Effector memory CD8-positive, alpha-beta T cell (primary cell): ENCODE results near the gene TBC1D4.

Experiments
- ATAC-seq: fragments of 150-1000 bp; cut with Tn5 transposase; replicated peaks from 2 replicates; pipeline ENCODE4 v1.10.0; 2021; ENCODE audit warnings: mild to moderate bottlenecking, moderate library complexity
- DNase-seq, 3 experiments: peaks; one replicate each; pipeline ENCODE4 v3.0.0; 2021
- H3K27ac Mint-ChIP-seq, 2 donors: one replicate each; pipeline ENCODE4 v1.8.0; 2022; ENCODE audit warnings: mild to moderate bottlenecking in 2 of 2, mixed read lengths in 2 of 2, moderate library complexity in 2 of 2
- H3K27me3 Mint-ChIP-seq, 2 donors: one replicate each; pipeline ENCODE4 v1.8.0; 2022; ENCODE audit warnings: mixed read lengths in 2 of 2
- H3K36me3 Mint-ChIP-seq: one replicate; pipeline ENCODE4 v1.8.0; 2022; ENCODE audit warnings: mild to moderate bottlenecking, moderate library complexity, mixed read lengths; ENCODE audit not compliant: insufficient read depth
- H3K4me1 Mint-ChIP-seq, 2 donors: one replicate each; pipeline ENCODE4 v1.8.0; 2022; ENCODE audit warnings: low read depth in 2 of 2, mixed read lengths in 2 of 2
- H3K4me3 Mint-ChIP-seq, 2 donors: one replicate each; pipeline ENCODE4 v1.8.0; 2022; ENCODE audit warnings: mild to moderate bottlenecking in 2 of 2, mixed read lengths in 2 of 2, moderate library complexity in 2 of 2
- H3K9me3 Mint-ChIP-seq, 2 donors: one replicate each; pipeline ENCODE4 v1.8.0; 2022; ENCODE audit warnings: mixed read lengths in 2 of 2

The TBC1D4 gene

GRCh38 chr13:75395066-75395465 lies 86.9 kb downstream of the TBC1D4 start:
- Mint-ChIP-seq H3K27me3 (peaks cover 0 to 5% of the 10 kb centered on the region in 2 donors), H3K4me1 (no peaks in the 10 kb centered on the region), H3K9me3 (no peaks in the 10 kb centered on the region), H3K27ac (no peak overlapping the region), H3K4me3 (no peak overlapping the region), H3K36me3 (peaks cover under 1% of the 10 kb centered on the region)
- no peak for ATAC-seq
- no peak for DNase-seq

DNA sequence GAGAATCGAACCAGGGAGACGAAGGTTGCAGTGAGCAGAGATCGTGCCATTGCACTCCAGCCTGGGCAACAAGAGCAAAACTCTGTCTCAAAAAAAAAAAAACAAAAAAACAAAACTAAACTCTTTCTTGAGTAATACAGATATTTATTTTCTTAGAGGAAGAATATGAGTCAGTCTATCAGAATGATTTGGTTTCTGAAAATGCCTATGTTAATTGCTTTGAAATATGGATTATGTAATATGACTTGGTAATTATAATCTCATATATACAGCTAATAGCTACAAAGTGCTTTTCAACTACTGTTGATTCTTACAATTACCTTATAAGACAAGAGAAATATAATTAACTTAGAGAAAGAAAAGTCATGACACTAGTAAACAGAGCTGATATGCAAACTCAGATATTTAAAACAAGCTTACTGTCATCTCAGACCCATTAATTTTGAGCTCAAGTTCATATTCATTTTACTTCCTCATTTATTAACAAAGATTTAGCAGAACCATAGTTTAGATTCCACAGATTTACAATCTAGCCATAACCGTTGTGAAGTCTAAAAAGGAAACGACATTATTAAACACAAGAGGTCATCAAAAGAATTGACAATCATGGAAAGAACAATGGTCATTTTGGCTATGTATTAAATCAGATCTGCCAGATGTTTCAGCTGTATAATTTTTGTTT lies 88.0 kb downstream of the TBC1D4 start:
- Mint-ChIP-seq H3K9me3 (no peaks in the 10 kb centered on the region), H3K27ac (no peak overlapping the region), H3K4me3 (no peak overlapping the region), H3K4me1 (no peaks in the 10 kb centered on the region), H3K36me3 (peaks cover 2% of the 10 kb centered on the region), H3K27me3 (peaks cover 0 to 5% of the 10 kb centered on the region in 2 donors)
- ATAC-seq, result no peak
- DNase-seq, result no peak

DNA sequence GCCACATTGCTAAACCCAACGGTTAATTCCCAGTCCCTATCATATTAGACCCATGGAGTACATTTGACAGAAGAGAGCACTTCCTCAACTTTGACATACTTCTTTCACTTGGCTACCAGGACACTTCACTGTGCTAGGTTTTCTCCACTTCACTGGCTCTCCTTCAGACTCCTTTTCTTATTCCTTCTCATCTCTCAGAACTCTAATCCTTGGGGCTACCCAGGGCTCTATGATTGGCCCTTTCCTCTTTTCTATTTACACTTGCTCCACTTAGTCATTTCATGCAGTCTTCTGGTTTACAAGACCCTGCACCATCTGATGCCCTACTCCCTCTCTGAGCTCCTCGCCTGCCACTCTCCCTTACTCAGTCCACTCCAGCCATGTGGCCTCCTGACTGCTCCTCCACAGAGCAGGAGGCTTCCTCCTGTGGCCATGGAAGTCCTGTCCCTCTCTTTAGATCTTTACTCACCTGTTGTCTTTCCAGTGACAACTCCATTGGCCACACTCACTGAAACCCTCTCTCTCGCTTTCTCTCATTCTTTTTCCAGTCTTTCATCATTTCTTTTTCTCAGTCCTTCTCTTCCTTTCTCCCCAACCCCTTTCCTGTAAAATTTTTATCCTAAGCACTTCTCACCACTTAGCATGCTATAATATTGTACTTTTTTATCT lies 90.4 kb downstream of the TBC1D4 start:
- Mint-ChIP-seq H3K36me3 (peaks cover 2% of the 10 kb centered on the region), H3K4me3 (no peak overlapping the region), H3K27me3 (no peaks in the 10 kb centered on the region), H3K4me1 (no peaks in the 10 kb centered on the region), H3K27ac (no peak overlapping the region), H3K9me3 (no peaks in the 10 kb centered on the region)
- ATAC-seq, result no peak
- no peak for DNase-seq

- no peak for DNase-seq
- H3K36me3 Mint-ChIP-seq, result peaks cover 2% of the 10 kb centered on the region
- no peaks in the 10 kb centered on the region for H3K4me1 Mint-ChIP-seq
- no peak overlapping the region for H3K4me3 Mint-ChIP-seq
- H3K9me3 Mint-ChIP-seq, result no peaks in the 10 kb centered on the region
- ATAC-seq, result no peak
- peaks cover 0 to 3% of the 10 kb centered on the region in 2 donors for H3K27me3 Mint-ChIP-seq
- no peak overlapping the region for H3K27ac Mint-ChIP-seq
These were observed 91.7 kb downstream of the TBC1D4 start for GRCh38 chr13:75390229-75390628.

DNA sequence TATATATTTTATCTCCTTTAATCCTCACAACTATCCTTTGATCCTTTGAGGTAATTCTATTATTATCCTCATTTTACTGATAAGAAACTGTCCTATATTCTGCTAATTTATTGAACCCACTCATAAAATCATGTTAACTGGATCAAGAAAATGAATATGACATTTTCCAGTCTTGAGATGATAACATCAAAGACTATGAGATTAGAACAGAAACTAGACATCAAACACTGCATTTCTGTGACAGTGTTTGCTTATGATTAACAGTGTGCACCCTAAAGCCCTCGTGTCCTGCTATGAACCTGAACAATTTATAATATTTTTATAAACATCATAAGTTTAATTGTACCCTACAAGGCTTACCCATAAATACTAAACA lies 96.3 kb downstream of the TBC1D4 start:
- DNase-seq, result no peak
- ATAC-seq, result no peak
- peaks cover 0 to 2% of the 10 kb centered on the region in 2 donors for H3K4me1 Mint-ChIP-seq
- no peak overlapping the region for H3K4me3 Mint-ChIP-seq
- no peaks in the 10 kb centered on the region for H3K9me3 Mint-ChIP-seq
- peaks cover 2% of the 10 kb centered on the region for H3K36me3 Mint-ChIP-seq
- H3K27ac Mint-ChIP-seq, result no peak overlapping the region
- H3K27me3 Mint-ChIP-seq, result peaks cover 5 to 18% of the 10 kb centered on the region in 2 donors

GRCh38 chr13:75384879-75385707 lies 96.9 kb downstream of the TBC1D4 start:
- H3K9me3 Mint-ChIP-seq, result no peaks in the 10 kb centered on the region
- H3K27ac Mint-ChIP-seq, result no peak overlapping the region
- H3K4me1 Mint-ChIP-seq, result peaks cover 0 to 2% of the 10 kb centered on the region in 2 donors
- no peak overlapping the region for H3K4me3 Mint-ChIP-seq
- ATAC-seq (no peak), DNase-seq (no peak)
- H3K27me3 Mint-ChIP-seq, result peaks cover 5 to 18% of the 10 kb centered on the region in 2 donors
- H3K36me3 Mint-ChIP-seq, result peaks cover 2% of the 10 kb centered on the region

GRCh38 chr13:75383064-75383715 lies 98.8 kb downstream of the TBC1D4 start:
- H3K4me3 Mint-ChIP-seq, result no peak overlapping the region
- H3K36me3 Mint-ChIP-seq, result no peaks in the 10 kb centered on the region

GRCh38 chr13:75378301-75378700 lies 103.7 kb downstream of the TBC1D4 start:
- Mint-ChIP-seq H3K4me1 (no peaks in the 10 kb centered on the region), H3K9me3 (no peaks in the 10 kb centered on the region), H3K27ac (no peak overlapping the region), H3K36me3 (no peaks in the 10 kb centered on the region), H3K4me3 (no peak overlapping the region), H3K27me3 (peaks cover 5 to 9% of the 10 kb centered on the region in 2 donors)
- ATAC-seq (no peak), DNase-seq (no peak)

More at GRCh38 chr13:75383064-75383715, 98.8 kb downstream of the TBC1D4 start:
- no peaks in the 10 kb centered on the region for H3K9me3 Mint-ChIP-seq
- H3K4me1 Mint-ChIP-seq, result peaks cover 0 to 2% of the 10 kb centered on the region in 2 donors
- H3K27me3 Mint-ChIP-seq, result peaks cover 5 to 18% of the 10 kb centered on the region in 2 donors
- DNase-seq (no peak), ATAC-seq (no peak)
- no peak overlapping the region for H3K27ac Mint-ChIP-seq

GRCh38 chr13:75376792-75377402 lies 105.1 kb downstream of the TBC1D4 start:
- Mint-ChIP-seq H3K4me3 (no peak overlapping the region), H3K4me1 (no peaks in the 10 kb centered on the region), H3K36me3 (no peaks in the 10 kb centered on the region), H3K9me3 (no peaks in the 10 kb centered on the region), H3K27ac (no peak overlapping the region), H3K27me3 (peaks cover 2 to 4% of the 10 kb centered on the region in 2 donors)
- DNase-seq, result no peak
- ATAC-seq, result no peak

- no peak for DNase-seq
- Mint-ChIP-seq H3K4me1 (no peaks in the 10 kb centered on the region), H3K27me3 (no peaks in the 10 kb centered on the region), H3K4me3 (no peak overlapping the region), H3K27ac (no peak overlapping the region), H3K36me3 (no peaks in the 10 kb centered on the region), H3K9me3 (no peaks in the 10 kb centered on the region)
- ATAC-seq, result no peak
These were observed 106.6 kb downstream of the TBC1D4 start for GRCh38 chr13:75375329-75375728.

DNA sequence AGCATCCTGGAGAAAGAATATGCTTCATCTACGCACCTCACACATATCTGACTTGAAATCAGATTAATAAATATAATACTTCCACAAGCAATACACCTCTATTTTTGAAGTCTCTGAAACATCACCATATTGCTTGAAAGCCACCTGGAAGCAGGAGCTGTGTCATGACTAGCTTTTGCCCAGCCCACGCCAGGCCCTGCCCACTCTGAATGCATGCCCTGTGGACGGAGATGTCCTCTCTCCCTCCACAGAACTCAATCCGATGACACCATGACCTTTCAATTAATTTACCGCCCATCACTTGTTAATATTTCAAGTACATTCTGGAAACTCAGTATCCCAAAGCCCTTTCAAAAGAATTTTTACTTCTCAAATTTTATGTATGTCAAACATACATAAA lies 108.0 kb downstream of the TBC1D4 start:
- no peaks in the 10 kb centered on the region for H3K27me3 Mint-ChIP-seq
- H3K27ac Mint-ChIP-seq, result no peak overlapping the region
- DNase-seq (no peak), ATAC-seq (no peak)
- no peaks in the 10 kb centered on the region for H3K36me3 Mint-ChIP-seq
- no peak overlapping the region for H3K4me3 Mint-ChIP-seq
- H3K4me1 Mint-ChIP-seq, result no peaks in the 10 kb centered on the region
- H3K9me3 Mint-ChIP-seq, result no peaks in the 10 kb centered on the region

DNA sequence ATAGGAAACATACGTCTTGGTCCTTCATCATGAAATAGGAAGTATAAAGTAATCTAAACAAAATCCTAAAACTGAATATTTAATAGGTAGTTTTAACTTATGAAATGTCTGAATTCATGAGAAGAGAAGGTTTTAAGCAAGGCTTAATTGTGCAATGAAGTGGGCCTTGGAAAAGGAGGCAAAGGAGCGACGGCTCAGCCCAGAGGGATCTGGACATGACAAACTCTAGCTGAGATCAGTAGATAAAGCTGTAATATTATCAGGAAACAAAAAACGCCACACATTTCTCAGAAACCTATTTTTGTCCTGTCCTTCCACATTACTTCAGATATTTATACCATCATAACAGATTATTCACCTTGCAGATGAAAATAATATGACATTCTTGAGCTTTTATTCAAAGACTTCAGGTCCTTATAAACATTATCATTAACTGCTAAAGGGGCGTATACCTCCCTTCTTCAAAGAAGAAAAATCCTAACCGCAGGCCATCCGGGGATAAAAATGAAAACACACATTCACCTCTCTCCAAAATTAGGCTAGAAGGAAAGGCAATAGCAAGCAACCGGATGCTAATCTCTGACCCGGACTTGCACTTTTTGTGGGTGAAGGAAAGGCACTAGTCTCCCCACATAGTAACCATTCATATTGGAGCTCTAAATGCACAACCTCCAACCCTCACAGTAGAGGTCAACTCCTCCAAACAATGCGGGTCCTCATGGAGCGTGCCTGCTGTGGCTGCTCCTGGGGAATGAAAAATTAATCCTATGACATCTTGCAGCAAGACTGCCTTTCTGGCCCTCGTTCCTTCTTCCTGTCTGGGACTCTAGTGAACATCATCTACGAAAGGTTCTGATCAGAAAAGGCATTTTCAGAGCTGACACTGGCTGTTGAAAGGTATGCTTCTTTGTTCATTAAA lies 108.8 kb downstream of the TBC1D4 start:
- no peaks in the 10 kb centered on the region for H3K4me1 Mint-ChIP-seq
- H3K27me3 Mint-ChIP-seq, result peaks cover 0 to 6% of the 10 kb centered on the region in 2 donors
- no peaks in the 10 kb centered on the region for H3K9me3 Mint-ChIP-seq
- no peak overlapping the region for H3K4me3 Mint-ChIP-seq
- no peak overlapping the region for H3K27ac Mint-ChIP-seq
- H3K36me3 Mint-ChIP-seq, result no peaks in the 10 kb centered on the region
- DNase-seq (no peak), ATAC-seq (no peak)
